Calu3 (cell line): ENCODE measurements around the gene SERGEF. TPM values are rescaled to one million over a fixed set of nuclear protein-coding genes. Genes with fewer than 3 reads are reported as not detected.

Experiments used
- BruUV-seq: library from RNA; stranded (reverse); fragments of 400-500 nt; replicated peaks from 2 replicates; lab custom pipeline; 2021; lab: Mats Ljungman, UMichigan
- CTCF ChIA-PET: fragments of 300-600 bp; sonication (Branson Sonifier 250); formaldehyde crosslinking; loops from one replicate; lab custom pipeline; 2022; ENCODE audit warnings: antibody characterized with exemption; lab: Charles Lee
- DNase-seq: peaks from one replicate; pipeline ENCODE4 v3.0.0; 2022
- H3K27ac Mint-ChIP-seq: one replicate; pipeline ENCODE4 v1.8.0; 2022; ENCODE audit warnings: mixed read lengths; ENCODE audit not compliant: unreplicated experiment
- H3K27me3 Mint-ChIP-seq: one replicate; pipeline ENCODE4 v1.8.0; 2022; ENCODE audit warnings: mixed read lengths; ENCODE audit not compliant: unreplicated experiment
- H3K36me3 Mint-ChIP-seq: one replicate; pipeline ENCODE4 v1.8.0; 2022; ENCODE audit warnings: mild to moderate bottlenecking, moderate library complexity, mixed read lengths; ENCODE audit not compliant: insufficient read depth, unreplicated experiment
- H3K4me1 Mint-ChIP-seq: one replicate; pipeline ENCODE4 v1.8.0; 2022; ENCODE audit warnings: mild to moderate bottlenecking, low read depth, mixed read lengths; ENCODE audit not compliant: unreplicated experiment
- H3K4me3 Mint-ChIP-seq: one replicate; pipeline ENCODE4 v1.8.0; 2022; ENCODE audit warnings: mild to moderate bottlenecking, low read depth, moderate library complexity, mixed read lengths; ENCODE audit not compliant: unreplicated experiment
- H3K9me3 Mint-ChIP-seq: one replicate; pipeline ENCODE4 v1.8.0; 2022; ENCODE audit warnings: low read depth, mixed read lengths; ENCODE audit not compliant: unreplicated experiment
- intact Hi-C: fragments of 100-400 bp; cut with micrococcal nuclease; formaldehyde crosslinking; loops from one replicate; pipeline ENCODE4 v1.10.0; 2022; ENCODE audit not compliant: unreplicated experiment
- total RNA-seq: library from RNA; stranded (reverse); gene quantifications from 2 replicates; pipeline ENCODE4 v1.2.3, GENCODE V29; 2022
- TF ChIP-seq, protein P1 (sequence below): fragments of 200-600 bp; IDR thresholded peaks from one replicate; pipeline ENCODE4 v1.8.0; 2022; ENCODE audit warnings: antibody characterized with exemption; ENCODE audit not compliant: unreplicated experiment

Gene SERGEF
- total RNA-seq, 1 experiment from 2014 or later = 28.1 TPM

DNA sequence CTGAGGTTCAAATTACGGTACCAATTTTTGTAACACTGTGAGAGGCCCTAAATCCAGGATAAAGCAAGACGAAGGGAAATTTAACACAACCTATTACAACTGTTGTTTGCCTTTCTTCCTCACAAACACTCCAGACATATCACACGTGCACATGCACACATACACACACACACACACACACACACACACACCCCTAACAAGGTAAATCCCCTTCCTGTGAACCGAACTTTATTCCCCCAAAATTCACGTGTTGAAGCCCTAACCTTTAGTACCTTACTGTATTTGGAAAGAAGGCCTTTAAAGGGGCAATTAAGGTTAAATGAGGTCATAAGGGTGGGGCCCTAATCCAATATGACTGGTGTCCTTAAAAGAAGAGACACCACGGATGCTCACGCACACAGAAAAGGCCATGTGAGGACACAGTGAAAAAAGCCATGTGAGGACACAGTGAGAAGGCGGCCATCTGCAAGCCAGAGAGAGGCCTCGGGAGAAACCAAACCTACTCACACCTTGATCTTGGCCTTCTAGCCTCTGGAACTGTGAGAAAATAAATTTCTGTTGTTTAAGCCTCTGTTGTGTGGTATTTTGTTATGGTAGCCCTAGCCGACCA lies 1.8 kb downstream of the SERGEF start:
- TF ChIP-seq, protein P1, sequence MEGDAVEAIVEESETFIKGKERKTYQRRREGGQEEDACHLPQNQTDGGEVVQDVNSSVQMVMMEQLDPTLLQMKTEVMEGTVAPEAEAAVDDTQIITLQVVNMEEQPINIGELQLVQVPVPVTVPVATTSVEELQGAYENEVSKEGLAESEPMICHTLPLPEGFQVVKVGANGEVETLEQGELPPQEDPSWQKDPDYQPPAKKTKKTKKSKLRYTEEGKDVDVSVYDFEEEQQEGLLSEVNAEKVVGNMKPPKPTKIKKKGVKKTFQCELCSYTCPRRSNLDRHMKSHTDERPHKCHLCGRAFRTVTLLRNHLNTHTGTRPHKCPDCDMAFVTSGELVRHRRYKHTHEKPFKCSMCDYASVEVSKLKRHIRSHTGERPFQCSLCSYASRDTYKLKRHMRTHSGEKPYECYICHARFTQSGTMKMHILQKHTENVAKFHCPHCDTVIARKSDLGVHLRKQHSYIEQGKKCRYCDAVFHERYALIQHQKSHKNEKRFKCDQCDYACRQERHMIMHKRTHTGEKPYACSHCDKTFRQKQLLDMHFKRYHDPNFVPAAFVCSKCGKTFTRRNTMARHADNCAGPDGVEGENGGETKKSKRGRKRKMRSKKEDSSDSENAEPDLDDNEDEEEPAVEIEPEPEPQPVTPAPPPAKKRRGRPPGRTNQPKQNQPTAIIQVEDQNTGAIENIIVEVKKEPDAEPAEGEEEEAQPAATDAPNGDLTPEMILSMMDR = no peak
- Mint-ChIP-seq H3K9me3 (no peaks in the 10 kb centered on the region), H3K4me3 (peak overlapping the region; percentile 91), H3K4me1 (peaks cover 18% of the 10 kb centered on the region), H3K36me3 (peaks cover 23% of the 10 kb centered on the region), H3K27ac (peak overlapping the region; percentile 48), H3K27me3 (no peaks in the 10 kb centered on the region)
- CTCF ChIA-PET = no interaction called here
- DNase-seq = no peak
- no TSS peak for BruUV-seq
- intact Hi-C loops = loop anchor here (10.0 kb wide), 1 partner anchor 94 kb away; the partner anchor contains the start of gene SAAL1

DNA sequence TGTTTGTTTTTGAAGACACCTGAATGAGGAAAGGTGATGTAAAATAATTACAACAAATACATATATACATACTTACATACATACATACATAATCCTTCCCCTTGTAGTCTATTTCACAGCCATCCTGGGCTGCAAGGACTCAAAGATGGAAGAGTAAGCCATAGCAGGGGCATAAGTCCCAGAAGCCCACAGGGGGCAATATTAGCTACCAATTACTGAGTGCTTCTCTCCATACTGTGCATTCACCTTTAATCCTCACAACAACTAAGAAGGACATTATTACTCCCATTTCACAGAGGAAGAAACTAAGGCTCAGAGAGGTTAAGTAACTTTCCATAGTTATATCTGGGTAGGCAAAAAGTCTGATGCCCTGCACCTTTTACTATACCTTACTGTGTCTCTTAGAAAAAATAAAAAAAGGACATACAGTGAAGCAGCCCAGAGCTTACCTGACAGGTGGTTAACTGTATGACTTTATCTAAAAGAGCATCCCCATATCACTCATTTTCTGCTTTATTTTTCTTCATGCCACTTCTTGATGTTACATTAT lies 2.7 kb downstream of the SERGEF start:
- no peak for DNase-seq
- intact Hi-C loops = loop anchor here (10.0 kb wide), 1 partner anchor 95 kb away; the partner anchor contains the start of gene SAAL1
- Mint-ChIP-seq H3K27me3 (no peaks in the 10 kb centered on the region), H3K4me3 (no peak overlapping the region), H3K27ac (no peak overlapping the region), H3K4me1 (peaks cover 18% of the 10 kb centered on the region), H3K36me3 (peaks cover 23% of the 10 kb centered on the region), H3K9me3 (no peaks in the 10 kb centered on the region)
- CTCF ChIA-PET = no interaction called here
- no TSS peak for BruUV-seq
- TF ChIP-seq, protein P1 = no peak

DNA sequence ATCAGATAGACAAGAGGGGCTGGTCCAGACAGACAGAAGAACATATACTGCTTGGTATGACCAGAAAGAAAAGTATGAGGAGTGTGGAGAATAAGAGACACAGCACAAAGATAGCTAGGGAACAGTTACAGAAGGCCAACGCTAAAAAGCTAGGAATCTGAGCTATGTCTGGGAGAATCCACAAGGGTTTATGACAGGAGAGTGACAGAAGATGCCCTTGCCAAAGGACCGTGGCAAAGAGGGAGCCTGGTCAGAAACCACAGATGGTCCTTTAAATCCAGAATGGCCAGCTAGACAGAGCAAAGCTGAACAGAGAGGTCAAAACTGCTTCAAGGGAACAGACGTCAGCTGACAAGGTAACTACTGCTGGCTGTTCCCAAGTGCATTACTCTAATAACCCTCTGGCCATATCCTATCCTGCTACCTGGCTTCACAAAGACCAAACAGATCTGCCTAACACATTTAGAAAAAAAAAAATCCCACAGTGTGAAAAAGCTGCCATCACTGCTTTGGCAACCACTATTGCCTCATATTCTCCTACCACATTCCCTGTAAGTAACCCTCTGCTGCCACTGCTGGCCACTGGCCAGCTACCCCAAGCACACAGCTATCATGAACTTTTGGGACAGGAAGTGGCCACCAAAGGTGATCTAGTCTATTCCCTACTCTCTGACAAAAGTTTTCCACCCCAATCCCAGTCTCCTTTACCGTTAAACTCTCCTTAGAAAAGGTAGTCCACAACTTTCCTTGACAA lies 7.3 kb downstream of the SERGEF start:
- Mint-ChIP-seq H3K36me3 (no peaks in the 10 kb centered on the region), H3K4me3 (no peak overlapping the region), H3K27me3 (no peaks in the 10 kb centered on the region), H3K27ac (no peak overlapping the region), H3K4me1 (peaks cover 8% of the 10 kb centered on the region), H3K9me3 (no peaks in the 10 kb centered on the region)
- TF ChIP-seq, protein P1 = no peak
- DNase-seq = no peak
- BruUV-seq = no TSS peak
- intact Hi-C loops = no loop called here
- CTCF ChIA-PET = interaction anchor here (0.6 kb wide), 1 partner anchor 617 kb away, joined by 3 read pairs; the partner anchor contains the start of gene KCNJ11

DNA sequence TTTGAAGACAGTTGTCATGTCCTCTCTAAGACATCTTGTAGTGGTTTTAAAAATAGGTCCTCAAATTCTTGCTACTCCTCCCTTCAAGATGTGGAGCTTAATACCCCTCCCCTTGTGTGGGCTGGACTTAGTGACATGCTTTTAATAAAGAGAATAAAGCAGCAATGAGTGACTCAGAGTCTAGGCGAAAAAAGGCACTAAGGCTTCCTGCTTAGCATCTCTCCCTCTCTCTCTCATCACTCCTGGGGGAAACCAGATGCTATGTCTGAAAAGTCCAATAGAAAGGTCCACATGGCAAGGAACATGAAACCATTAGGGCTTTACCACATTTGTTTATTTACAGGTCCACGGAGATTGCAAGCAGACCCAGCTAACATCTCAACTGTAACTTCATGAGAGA lies 11.7 kb downstream of the SERGEF start:
- no peaks in the 10 kb centered on the region for H3K9me3 Mint-ChIP-seq
- no peak overlapping the region for H3K4me3 Mint-ChIP-seq
- no TSS peak for BruUV-seq
- intact Hi-C loops = no loop called here
- DNase-seq = no peak
- H3K27me3 Mint-ChIP-seq = no peaks in the 10 kb centered on the region
- peaks cover 8% of the 10 kb centered on the region for H3K4me1 Mint-ChIP-seq
- TF ChIP-seq, protein P1 = no peak
- CTCF ChIA-PET = no interaction called here
- no peaks in the 10 kb centered on the region for H3K36me3 Mint-ChIP-seq
- H3K27ac Mint-ChIP-seq = no peak overlapping the region
